Measurements from ENCODE around the gene WDR35.

The WDR35 gene

GRCh38 chr2:20011276-20012031 is 21.5 kb upstream of the WDR35 start:
- DNase-seq (ENCODE audit: low spot score), result no peak

DNA sequence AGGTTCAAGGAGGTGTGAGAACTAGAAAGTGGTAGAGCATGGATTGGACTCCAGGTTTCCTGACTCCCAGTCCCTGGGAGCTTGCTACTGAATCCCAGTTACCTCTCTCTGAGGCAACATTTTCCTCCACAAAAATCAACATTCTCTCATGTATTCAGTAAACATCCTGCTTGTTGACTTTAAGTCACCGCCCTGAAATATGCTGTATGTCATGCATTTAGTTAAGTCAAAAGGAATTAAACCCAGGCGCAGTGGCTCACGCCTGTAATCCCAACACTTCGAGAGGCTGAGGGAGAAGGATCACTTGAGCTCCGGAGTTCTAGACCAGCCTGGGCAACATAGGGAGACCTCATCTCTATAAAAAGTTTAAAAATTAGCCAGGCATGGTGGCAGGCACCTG is 18.8 kb upstream of the WDR35 start:
- DNase-seq (ENCODE audit: low spot score), result no peak

- no peak for DNase-seq (ENCODE audit: low spot score)
Observed at GRCh38 chr2:20005891-20006470, 16.1 kb upstream of the WDR35 start.

DNA sequence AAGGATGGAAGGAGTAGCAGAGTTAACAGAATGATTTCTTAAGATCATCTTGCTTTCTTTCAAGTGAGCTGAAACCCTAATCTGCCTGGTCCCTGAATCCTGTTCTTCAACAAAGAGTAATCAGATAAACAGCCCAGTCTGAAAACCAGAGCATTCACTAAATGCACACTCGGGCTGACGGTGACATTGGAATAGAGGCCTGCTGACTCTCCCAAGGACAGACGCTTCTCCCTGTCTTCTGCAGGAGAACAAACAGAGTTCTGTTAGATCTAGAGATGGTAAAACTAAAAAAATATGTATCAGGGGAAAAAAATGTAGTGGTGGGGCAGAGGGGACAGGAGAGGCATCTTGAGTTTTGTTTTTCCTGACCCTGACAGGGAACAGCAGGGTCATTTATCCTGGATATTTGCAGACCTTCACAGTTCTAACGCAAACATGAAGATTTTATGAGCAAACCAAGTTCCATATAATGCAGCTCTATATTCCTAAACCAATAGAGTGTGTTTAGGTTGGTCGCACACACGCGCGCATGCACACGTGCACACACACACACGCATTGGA is 15.2 kb upstream of the WDR35 start:
- DNase-seq (ENCODE audit: low spot score), result no peak

DNA sequence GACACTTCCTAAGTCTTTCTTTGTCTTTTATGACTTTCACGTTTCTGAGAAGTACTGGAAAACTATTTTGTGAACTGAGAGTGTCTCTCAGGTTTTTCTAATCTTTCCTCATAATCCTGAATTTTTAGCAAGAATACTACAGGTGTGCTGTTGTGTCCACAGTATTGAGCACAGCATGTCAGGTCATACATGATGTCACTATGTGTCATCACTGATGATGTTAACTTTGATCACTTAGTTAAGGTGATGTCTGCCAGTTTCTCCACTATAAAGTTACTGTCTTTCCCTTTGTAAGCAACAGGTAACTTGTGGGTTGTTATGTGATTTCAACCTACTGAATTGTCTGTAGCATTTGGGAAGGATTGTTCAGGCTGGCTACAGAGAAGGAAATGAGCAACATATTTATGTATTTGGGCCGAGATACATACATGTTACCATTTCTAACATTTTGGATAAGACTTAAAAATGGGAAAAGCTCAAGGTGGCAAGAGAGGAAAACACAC is 11.5 kb upstream of the WDR35 start:
- no peak for DNase-seq (ENCODE audit: low spot score)

GRCh38 chr2:19993731-19994130 is 3.8 kb upstream of the WDR35 start:
- no peak for DNase-seq (ENCODE audit: low spot score)

- DNase-seq (ENCODE audit: low spot score), result no peak
Observed at GRCh38 chr2:19991895-19992294, 2.0 kb upstream of the WDR35 start.

GRCh38 chr2:19990416-19990728 is 467 bp upstream of the WDR35 start:
- no peak for DNase-seq (ENCODE audit: low spot score)

GRCh38 chr2:19989342-19989666 is 601 bp downstream of the WDR35 start:
- no peak for DNase-seq (ENCODE audit: low spot score)

- DNase-seq (ENCODE audit: low spot score), result no peak
Observed at GRCh38 chr2:19988600-19988999, 1.3 kb downstream of the WDR35 start.

DNA sequence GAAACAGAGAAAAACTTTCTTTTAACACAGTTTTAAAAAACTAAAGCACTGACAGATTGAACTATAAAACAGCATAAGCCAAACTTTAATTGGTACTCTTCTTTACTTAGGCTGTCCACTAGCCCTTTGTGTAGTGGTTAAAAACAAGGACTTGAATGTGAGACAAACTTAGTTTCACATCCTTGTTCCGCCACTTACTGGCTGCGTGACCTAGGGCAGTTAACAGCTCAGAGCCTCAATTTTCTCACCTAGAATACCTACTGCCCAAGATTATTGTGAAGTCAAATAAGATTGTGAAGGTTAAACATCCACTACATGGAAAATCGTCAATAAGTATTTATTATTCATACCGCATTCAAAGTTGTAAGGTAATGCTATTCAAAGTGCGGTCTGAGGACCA is 2.0 kb downstream of the WDR35 start:
- DNase-seq (ENCODE audit: low spot score), result no peak

DNA sequence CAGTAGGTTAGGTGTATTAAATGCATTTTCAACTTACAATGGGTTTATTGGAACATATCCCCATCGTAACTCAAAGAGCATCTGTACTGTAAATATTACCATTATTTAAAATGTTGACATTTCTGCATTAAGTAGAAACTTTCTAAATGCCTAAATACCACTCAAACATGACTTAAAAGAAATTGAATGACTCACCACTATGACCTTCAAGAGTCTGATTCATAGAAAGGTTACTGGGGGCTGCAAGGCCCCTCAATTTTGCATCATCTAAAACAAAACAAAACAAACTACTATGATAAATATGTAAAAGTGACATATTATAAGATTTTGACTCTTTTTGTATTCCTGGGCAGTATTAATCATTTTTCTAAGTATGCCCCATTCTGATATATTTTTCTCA is 7.6 kb downstream of the WDR35 start:
- DNase-seq (ENCODE audit: low spot score), result no peak

- no peak for DNase-seq (ENCODE audit: low spot score)
Observed at GRCh38 chr2:19979932-19980331, 10.0 kb downstream of the WDR35 start.

DNA sequence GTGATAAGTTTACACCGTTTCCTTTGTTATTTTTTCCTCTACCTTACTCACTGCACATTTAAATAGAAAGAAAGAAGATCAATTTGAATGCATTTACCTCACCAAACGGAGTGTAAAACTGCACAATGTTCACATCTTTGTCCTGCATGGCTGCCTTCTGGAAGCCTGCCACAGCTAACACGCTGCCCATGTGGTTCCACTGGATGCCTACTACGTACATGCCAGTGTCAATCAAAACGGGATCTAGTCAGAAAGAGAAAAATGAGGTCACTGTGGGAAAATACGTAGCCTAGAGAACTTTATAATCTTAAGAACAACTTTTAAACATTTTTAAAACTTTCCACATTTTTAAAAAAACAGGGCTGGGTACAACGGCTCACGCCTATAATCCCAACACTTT is 16.4 kb downstream of the WDR35 start:
- no peak for DNase-seq (ENCODE audit: low spot score)

GRCh38 chr2:19971691-19972090 is 18.2 kb downstream of the WDR35 start:
- DNase-seq (ENCODE audit: low spot score), result no peak

GRCh38 chr2:19963386-19963785 is 26.5 kb downstream of the WDR35 start:
- no peak for DNase-seq (ENCODE audit: low spot score)

- DNase-seq (ENCODE audit: low spot score), result peak; percentile 67
Observed at GRCh38 chr2:19955544-19956422, 34.1 kb downstream of the WDR35 start.

DNA sequence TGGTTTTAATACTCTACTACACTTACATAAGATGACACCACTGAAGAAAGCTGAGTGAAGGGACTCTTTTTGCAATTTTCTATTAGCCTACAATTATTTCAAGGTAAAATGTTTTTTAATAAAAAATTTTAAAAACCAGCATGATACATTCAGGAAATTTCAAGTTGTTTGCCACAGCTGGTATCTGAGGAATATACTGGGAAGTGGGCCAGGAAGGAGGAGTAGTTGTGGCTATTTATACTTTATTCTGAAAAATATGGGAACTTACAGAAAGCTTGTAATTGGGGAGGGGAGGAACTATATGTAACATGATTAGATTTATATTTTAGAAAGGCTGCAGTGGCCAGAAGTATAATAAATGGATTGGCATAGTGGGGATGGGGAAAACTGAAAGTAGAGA is 40.8 kb downstream of the WDR35 start:
- DNase-seq (ENCODE audit: low spot score), result no peak

GRCh38 chr2:19947184-19947940 is 42.5 kb downstream of the WDR35 start:
- no peak for DNase-seq (ENCODE audit: low spot score)

DNA sequence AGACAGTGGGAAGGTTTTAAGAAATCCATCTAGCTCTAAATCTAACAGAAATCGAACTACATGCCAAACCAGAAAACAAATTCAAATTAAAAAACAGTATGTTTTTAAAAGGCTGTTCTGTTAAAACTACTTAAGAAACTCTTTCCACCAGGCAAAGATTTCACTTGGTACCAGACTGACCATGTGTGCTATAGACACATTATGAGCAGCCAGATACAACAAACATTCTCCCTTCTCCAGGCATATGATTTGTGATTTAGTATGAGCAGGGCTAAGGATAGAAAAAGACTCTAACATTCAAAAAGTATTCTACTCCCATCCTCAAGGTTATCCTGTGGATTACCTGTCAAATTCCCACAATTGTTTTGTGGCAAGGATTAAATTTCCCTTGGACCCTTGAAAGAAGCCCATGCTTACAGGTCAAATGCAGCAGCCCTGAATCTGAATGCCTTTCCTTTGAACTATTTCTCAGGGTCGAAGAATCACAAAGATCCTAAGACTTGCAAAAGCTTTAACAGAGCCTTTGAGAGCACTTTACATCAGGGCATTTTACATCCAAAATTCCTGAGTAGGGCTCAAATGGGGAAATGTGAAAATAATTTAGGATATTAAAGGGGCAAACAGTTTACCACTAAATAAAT is 45.6 kb downstream of the WDR35 start:
- no peak for DNase-seq (ENCODE audit: low spot score)

- no peak for DNase-seq (ENCODE audit: low spot score)
Observed at GRCh38 chr2:19943189-19943588, 46.7 kb downstream of the WDR35 start.

DNA sequence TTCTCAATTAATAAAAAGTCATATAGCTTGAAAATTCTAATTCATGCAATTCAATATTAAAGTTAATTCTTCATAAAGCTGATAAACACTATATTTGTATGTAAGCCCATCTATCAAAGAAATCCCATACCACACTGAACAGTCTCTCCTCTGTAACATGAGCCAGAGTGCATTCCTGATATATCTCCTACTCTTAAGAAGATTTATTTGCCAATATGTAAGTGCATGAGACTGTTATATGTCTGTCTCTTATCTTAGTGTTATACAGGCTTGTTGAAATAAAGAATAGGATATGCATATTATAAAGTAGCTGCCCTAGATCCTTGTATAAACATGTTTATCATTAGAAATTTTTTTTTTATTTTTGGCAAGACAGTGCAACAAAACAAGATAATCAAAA is 47.7 kb downstream of the WDR35 start:
- no peak for DNase-seq (ENCODE audit: low spot score)

Measured in SW480 (cell line).